Body of pancreas (tissue), 4 donors: ENCODE measurements around the gene SCPEP1.

ENCODE experiments used
- POLR2A ChIP-seq, 3 donors: fragments of 450-650 bp; IDR thresholded peaks; one replicate each; pipeline ENCODE4 v1.6.1; 2016; ENCODE audit warnings: antibody characterized with exemption in 3 of 3, mild to moderate bottlenecking in 2 of 3
- TF ChIP-seq, protein P1 (sequence below), 7 experiments: fragments of 450-650 bp in 4 of 7; fragments of 200-600 bp in 3 of 7; sonication (generic) in 3 of 7; IDR thresholded peaks; one replicate each; pipeline ENCODE4 v1.5.1; 2016 to 2019; ENCODE audit warnings: antibody characterized with exemption in 7 of 7

DNA sequence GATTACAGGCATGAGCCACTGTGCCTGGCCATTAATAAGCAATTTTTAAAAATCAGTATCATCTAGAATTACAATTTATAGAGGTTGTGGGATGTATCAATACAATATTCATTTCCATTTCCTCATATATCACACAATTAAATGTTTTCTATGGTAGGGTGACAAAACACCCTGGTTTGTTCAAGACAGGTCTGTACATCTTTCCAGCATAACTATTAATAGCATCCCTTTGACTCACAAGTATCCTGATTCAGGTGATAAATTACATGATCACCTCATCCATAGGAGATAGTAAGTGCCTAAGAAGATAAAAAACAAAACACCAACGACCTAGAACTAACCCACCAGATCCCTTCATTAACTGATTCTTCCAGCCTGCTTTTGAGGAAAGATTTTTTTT, 30.2 kb upstream of the SCPEP1 start:
- TF ChIP-seq, protein P1, sequence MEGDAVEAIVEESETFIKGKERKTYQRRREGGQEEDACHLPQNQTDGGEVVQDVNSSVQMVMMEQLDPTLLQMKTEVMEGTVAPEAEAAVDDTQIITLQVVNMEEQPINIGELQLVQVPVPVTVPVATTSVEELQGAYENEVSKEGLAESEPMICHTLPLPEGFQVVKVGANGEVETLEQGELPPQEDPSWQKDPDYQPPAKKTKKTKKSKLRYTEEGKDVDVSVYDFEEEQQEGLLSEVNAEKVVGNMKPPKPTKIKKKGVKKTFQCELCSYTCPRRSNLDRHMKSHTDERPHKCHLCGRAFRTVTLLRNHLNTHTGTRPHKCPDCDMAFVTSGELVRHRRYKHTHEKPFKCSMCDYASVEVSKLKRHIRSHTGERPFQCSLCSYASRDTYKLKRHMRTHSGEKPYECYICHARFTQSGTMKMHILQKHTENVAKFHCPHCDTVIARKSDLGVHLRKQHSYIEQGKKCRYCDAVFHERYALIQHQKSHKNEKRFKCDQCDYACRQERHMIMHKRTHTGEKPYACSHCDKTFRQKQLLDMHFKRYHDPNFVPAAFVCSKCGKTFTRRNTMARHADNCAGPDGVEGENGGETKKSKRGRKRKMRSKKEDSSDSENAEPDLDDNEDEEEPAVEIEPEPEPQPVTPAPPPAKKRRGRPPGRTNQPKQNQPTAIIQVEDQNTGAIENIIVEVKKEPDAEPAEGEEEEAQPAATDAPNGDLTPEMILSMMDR (IDR thresholded peaks at IDR 0.05) = no peak
- no peak for TF ChIP-seq POLR2A (IDR thresholded peaks at IDR 0.05)
